ENCODE results near the gene GREB1. TPM values are rescaled to one million over a fixed set of nuclear protein-coding genes. Genes with fewer than 3 reads are reported as not detected.
A peak's percentile ranks its signal among the peaks of the same experiment; 100 is the strongest.

GREB1 gene
- total RNA-seq, 2 experiments from 2014 or later = 0.10 to 0.29 TPM

DNA sequence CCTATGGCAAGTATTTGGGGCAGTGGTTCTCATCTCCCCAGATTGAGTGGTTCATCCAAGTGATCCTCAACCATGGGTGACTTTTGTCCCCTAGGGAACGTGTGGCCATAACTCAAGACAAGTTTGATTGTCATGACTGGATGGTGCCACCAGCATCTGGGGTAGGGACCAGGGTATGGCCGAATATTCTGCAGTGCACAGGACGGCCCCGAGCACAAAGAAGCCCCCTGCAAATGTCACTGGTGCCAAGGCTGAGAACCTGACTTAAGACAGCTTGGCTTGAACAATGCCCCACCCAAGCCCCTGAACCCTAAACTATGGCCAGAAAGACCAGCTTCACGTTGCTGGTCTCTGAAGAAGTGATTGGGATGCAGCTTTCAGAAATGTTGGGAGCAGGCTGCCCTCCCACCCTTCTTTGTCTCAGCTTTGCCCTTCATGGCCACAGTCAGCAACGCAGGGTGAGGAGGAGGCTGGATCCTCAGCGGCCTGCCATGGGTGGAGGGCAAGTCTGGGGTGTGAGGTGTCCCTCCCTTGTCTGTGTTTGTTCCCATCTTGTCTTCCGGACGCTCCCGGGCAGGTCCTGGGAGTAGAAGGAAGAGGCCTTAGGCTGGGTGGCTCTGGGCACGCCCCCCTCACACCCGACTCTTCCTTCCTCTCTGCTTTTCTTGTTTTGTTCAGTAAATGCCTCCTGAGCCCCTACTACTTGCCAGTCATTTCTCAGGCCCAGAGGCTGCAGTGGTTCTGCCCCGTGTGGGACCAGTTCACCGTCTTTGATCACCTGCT is 43.4 kb downstream of the GREB1 start:
- Mint-ChIP-seq H3K36me3 (ENCODE audit: low read depth) (no peaks in the 10 kb centered on the region), H3K4me1 (no peaks in the 10 kb centered on the region), H3K27me3 (no peaks in the 10 kb centered on the region), H3K9me3 (no peaks in the 10 kb centered on the region), H3K27ac (no peak overlapping the region), H3K4me3 (no peak overlapping the region)
- POLR2A ChIA-PET = no interaction called here
- no peak for DNase-seq
- CTCF ChIA-PET = no interaction called here

DNA sequence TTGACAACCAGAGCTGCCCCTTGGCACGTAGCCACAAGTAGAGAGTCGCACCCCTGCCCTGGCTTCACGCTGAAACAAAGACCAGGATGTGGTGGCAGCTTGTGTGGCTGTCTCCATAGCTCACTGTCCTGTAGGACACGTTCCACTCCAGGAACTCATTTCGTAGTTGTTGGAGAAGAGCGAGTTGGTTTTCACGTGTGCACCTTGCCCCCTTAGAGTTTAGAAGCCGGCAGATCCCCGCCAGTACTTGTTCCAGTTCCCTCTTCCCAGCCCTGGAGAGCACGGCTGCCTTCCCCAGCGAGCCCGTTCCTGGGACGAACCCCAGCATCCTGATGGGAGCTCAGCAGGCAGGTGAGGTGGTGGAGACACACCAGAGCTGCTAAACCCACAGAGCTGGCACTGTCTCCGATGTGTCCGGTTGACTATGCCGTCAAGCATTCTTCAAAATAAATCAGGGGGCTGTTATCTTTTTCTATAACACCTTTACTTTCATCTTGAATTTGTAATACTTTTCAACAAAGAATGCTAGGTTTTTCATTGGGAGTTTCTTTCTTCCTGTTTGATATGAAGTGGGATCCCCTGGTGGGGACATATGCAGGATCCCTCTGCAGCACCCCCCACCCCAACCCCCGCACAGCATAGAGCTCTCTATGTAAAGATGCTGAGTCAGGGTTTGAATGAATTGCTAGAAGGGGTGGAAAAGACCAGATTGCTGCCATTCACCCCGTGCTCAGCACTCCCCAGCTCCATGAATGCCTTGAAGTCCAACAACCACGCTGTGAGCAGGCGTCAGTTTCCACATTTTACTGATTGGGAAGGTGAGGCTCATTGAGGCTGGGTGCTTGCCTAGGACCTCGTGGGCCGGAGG is 44.5 kb downstream of the GREB1 start:
- no peak for DNase-seq
- no peak overlapping the region for H3K4me3 Mint-ChIP-seq
- no peaks in the 10 kb centered on the region for H3K9me3 Mint-ChIP-seq
- no peaks in the 10 kb centered on the region for H3K36me3 Mint-ChIP-seq (ENCODE audit: low read depth)
- no peak overlapping the region for H3K27ac Mint-ChIP-seq
- no peaks in the 10 kb centered on the region for H3K27me3 Mint-ChIP-seq
- ChIA-PET CTCF (no interaction called here), POLR2A (no interaction called here)
- no peaks in the 10 kb centered on the region for H3K4me1 Mint-ChIP-seq

DNA sequence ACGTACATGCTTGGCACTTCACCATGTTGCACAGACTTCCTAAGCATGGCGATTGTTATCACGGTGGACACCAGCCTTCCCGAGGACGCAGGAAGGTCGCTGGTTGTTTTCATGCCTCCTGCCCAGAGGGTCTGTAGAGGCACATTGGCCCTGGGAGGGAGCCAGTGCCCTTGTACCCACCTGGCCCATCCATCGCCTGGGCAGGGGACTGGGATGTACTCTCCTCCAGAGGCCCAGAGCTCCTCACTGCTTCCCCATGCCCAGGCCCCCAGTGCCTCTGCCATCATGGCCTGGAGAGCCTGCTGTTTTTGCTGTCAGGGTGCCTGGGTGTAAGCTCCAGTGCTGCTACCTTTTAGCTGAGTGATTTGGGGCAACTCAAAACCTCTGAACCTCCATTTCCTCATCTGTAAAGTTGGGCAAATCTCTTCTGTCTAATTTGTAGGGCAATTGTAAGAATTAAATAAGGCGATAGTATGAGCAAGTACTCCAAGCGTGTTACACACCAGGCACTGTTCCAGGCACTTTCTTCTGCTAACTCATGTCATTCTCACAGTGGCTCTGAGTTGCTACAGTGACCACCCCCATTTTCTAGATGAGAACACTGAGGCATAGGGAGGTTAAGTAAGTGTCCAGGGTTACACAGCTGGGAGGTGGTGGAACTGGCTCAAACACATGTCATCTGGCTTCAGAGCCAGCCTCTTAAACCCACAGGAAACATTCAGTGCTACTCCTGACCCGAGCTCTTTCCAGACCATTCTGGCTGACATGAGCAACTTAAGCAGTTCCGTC is 45.3 kb downstream of the GREB1 start:
- no peak overlapping the region for H3K27ac Mint-ChIP-seq
- ChIA-PET POLR2A (no interaction called here), CTCF (no interaction called here)
- no peak for DNase-seq
- H3K9me3 Mint-ChIP-seq = no peaks in the 10 kb centered on the region
- H3K27me3 Mint-ChIP-seq = no peaks in the 10 kb centered on the region
- peaks cover 2% of the 10 kb centered on the region for H3K4me1 Mint-ChIP-seq
- H3K4me3 Mint-ChIP-seq = no peak overlapping the region
- no peaks in the 10 kb centered on the region for H3K36me3 Mint-ChIP-seq (ENCODE audit: low read depth)

DNA sequence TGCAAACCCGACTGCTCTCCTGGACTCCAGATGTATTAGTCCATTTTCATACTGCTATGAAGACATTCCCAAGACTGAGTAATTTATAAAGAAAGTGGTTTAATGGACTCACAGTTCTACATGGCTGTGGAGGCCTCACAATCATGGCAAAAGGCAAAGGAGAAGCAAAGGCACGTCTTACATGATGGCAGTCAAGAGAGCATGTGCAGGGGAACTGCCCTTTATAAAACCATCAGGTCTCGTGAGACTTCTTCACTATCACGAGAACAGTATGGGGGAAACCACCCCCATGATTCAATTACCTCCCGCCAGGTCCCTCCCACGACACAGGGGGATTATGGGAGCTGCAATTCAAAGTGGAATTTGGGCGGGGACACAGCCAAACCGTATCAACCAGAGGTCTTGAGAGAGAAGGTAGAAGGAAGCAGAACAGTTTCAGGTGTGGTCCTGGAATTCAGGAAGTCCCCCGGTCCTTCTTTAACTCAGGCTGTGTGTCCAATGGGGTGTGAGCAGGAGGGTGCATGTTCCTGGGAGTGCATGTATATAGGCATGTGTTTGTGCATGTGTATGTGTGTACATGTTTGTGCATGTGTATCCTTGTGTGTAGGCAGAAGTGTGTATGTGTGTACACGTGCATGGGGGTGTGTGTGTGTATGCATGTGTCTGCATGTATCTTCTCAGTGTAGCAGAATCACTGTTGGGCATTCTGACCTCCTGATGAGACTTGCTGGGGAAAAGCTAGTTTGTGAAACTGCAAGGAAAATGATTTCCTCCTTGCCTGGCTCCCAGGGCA is 46.2 kb downstream of the GREB1 start:
- CTCF ChIA-PET = interaction anchor here (0.6 to 3.0 kb wide), 3 partner anchors 13 to 242 kb away, joined by 3 to 9 read pairs (median 3); no protein-coding TSS in a partner anchor
- Mint-ChIP-seq H3K27ac (no peak overlapping the region), H3K36me3 (ENCODE audit: low read depth) (no peaks in the 10 kb centered on the region), H3K4me1 (peaks cover 3% of the 10 kb centered on the region), H3K9me3 (no peaks in the 10 kb centered on the region), H3K4me3 (no peak overlapping the region), H3K27me3 (no peaks in the 10 kb centered on the region)
- DNase-seq = no peak
- POLR2A ChIA-PET = no interaction called here

DNA sequence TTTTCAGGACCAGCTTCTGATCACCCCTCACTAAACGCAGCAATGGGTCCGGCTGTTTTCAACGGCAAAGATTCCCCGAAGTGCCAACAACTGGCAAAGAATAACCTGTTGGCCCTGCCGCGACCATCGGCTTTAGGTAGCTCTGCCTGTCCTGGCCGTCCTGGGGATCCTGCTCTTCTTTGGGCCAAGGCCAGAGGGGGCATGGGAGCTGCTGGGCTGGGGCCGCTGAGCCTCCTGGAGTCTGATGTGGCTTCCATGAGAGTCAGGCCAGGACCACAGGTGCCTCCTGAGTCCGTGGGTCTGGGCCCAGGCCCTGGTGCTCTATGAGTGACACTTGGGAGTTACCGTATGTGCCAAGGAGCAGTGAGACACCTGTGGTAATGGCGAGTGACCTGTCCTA is 46.9 kb downstream of the GREB1 start:
- Mint-ChIP-seq H3K36me3 (ENCODE audit: low read depth) (no peaks in the 10 kb centered on the region), H3K4me3 (no peak overlapping the region), H3K27me3 (no peaks in the 10 kb centered on the region), H3K27ac (no peak overlapping the region), H3K4me1 (peaks cover 3% of the 10 kb centered on the region), H3K9me3 (no peaks in the 10 kb centered on the region)
- no peak for DNase-seq
- POLR2A ChIA-PET = no interaction called here
- CTCF ChIA-PET = interaction anchor here (0.6 to 3.0 kb wide), 4 partner anchors 13 to 242 kb away, joined by 3 to 9 read pairs (median 3); no protein-coding TSS in a partner anchor

DNA sequence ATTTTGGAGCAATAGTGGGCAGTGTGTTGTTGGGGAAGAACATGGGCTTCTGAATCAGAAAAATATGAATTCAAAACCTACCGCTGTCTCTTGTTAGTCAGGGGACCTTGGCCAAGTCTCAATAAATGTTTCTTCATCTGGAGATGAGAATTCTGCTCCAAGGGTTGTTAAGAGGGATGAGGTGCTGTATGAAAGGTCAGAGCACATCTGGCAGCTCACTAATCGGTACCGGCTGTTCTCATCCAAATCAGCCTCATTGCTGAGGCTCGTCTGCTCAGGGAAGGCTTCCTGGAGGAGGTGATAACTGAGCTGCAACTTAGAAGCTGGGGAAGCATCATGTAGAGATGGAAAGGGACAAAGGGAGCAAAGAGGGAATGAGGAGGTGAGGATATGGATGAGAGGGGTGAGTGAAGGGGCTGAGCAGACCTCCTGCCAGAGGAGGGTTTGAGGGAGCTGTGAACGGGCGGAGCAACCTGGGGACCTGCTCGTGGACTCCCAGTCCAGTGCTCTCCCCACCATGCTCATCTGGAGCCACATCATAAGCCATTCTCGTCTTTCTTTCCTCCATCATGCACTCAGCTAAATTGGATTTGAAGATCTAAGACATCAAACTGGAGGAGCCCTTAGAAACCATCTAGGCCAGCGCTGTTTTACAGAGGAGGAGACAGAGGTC is 47.4 kb downstream of the GREB1 start:
- Mint-ChIP-seq H3K27ac (no peak overlapping the region), H3K4me3 (no peak overlapping the region), H3K27me3 (no peaks in the 10 kb centered on the region), H3K36me3 (ENCODE audit: low read depth) (no peaks in the 10 kb centered on the region), H3K4me1 (peaks cover 3% of the 10 kb centered on the region), H3K9me3 (no peaks in the 10 kb centered on the region)
- ChIA-PET CTCF (interaction anchor here (0.7 to 3.6 kb wide), 4 partner anchors 11 to 114 kb away, joined by 3 to 15 read pairs (median 6); no protein-coding TSS in a partner anchor), POLR2A (no interaction called here)
- DNase-seq = no peak

DNA sequence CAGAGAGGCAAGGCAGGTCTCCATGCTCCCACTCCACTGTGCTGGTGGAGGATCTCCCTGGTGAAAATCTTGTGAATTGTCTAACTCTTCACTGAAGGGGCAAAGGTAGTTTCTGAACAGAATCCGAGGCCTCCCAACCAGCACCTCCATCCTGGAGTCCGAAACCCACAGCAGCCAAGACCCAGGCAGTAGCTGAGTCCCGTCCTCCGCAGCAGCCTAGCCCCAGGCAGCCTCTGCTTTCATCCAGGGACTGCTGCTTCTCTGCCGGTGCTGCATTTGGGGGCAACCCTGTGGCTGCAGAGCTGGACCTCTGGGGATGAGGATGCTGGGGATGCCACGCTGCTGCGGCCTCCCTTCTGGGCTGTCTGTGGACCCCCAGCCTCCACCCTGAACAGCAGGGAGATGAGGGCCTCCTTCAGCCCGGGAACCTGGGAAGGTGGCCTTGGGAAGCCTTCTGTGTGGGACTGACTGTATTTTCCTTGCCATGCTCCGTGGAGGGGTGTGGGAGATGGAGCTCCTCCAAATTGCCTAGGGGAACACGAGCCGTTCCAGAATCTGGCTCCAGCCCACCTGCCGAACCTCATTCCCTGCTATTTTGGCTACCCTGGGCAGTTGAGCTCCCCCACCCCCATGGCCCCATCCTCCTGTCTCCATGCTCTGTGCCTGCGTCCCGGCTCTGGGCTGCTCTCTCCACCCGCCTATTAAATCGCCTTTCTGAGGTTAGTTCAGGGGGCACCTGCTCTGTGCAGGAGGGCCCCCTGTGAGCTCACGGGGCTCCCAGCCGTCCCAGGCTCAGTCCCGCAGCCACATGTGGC is 48.2 kb downstream of the GREB1 start:
- Mint-ChIP-seq H3K4me3 (no peak overlapping the region), H3K27ac (no peak overlapping the region), H3K4me1 (peaks cover 3% of the 10 kb centered on the region), H3K36me3 (ENCODE audit: low read depth) (no peaks in the 10 kb centered on the region), H3K9me3 (no peaks in the 10 kb centered on the region), H3K27me3 (no peaks in the 10 kb centered on the region)
- ChIA-PET POLR2A (no interaction called here), CTCF (interaction anchor here (0.8 to 4.9 kb wide), 11 partner anchors 11 to 451 kb away, joined by 3 to 58 read pairs (median 4); a partner anchor contains a TSS)
- DNase-seq = no peak

DNA sequence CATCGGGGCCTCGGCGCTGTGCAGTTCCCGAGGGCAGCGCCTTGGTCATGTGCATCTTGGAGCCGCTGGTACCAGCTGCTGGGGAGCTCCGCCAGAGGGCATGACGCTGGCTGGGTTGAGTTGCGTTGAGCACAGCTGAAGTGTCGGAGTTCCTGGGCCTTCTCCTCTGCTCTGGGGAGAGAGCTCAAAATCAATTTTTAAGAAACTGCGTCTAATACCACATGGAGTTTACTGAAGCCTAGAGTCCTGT is 48.7 kb downstream of the GREB1 start:
- no peaks in the 10 kb centered on the region for H3K27me3 Mint-ChIP-seq

DNA sequence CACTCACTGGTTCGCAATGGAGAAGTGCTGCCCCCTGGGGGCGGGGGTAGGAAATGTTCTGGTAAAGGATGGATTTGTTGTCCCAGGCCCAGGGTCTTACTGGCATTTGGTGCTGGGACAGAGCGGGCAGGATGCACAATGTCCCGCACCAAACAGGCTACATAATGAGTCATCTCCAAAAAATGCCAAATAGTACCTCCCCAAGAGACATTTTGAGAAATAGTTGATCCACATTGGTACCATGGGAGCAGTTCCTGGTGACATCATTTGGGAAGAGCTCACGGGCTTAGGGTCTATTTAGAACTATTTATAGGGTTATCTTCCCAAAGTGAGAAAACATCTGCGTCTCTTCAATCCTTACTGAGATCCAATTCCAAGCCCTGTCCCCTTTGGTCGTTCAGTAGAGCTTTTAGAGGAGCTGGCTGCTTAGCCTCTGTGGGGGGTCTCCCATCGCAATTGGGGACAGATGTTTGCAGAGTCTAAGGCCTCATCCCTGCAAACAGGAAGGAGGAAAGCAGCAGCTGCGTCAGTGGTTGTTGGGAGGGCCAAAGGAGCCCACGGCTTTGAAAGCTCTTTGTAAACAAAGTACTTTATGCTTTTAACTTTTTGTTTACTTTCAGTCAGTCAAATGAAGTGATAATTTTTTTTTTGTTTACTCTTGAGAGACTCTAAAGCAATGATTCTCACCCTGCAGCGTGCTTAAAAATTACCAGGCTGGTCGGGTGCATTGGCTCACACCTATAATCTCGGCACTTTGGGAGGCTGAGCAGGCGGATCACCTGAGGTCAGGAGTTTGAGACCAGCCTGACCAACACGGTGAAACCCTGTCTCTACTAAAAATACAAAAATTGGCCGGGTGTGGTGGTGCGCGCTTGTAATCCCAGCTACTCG is 49.3 kb downstream of the GREB1 start:
- POLR2A ChIA-PET = no interaction called here
- Mint-ChIP-seq H3K27me3 (no peaks in the 10 kb centered on the region), H3K27ac (no peak overlapping the region), H3K36me3 (ENCODE audit: low read depth) (no peaks in the 10 kb centered on the region), H3K9me3 (no peaks in the 10 kb centered on the region), H3K4me3 (no peak overlapping the region), H3K4me1 (peaks cover 3% of the 10 kb centered on the region)
- DNase-seq = peak; percentile 61
- CTCF ChIA-PET = interaction anchor here (1.1 to 4.9 kb wide), 13 partner anchors 10 to 452 kb away, joined by 3 to 58 read pairs (median 4); a partner anchor contains a TSS

More for the DNA sequence above, 48.7 kb downstream of the GREB1 start:
- H3K27ac Mint-ChIP-seq = no peak overlapping the region
- no peak overlapping the region for H3K4me3 Mint-ChIP-seq
- peaks cover 3% of the 10 kb centered on the region for H3K4me1 Mint-ChIP-seq
- no peaks in the 10 kb centered on the region for H3K36me3 Mint-ChIP-seq (ENCODE audit: low read depth)
- CTCF ChIA-PET = interaction anchor here (0.8 to 4.9 kb wide), 11 partner anchors 10 to 451 kb away, joined by 3 to 58 read pairs (median 4); a partner anchor contains a TSS
- no peak for DNase-seq
- POLR2A ChIA-PET = no interaction called here
- H3K9me3 Mint-ChIP-seq = no peaks in the 10 kb centered on the region

DNA sequence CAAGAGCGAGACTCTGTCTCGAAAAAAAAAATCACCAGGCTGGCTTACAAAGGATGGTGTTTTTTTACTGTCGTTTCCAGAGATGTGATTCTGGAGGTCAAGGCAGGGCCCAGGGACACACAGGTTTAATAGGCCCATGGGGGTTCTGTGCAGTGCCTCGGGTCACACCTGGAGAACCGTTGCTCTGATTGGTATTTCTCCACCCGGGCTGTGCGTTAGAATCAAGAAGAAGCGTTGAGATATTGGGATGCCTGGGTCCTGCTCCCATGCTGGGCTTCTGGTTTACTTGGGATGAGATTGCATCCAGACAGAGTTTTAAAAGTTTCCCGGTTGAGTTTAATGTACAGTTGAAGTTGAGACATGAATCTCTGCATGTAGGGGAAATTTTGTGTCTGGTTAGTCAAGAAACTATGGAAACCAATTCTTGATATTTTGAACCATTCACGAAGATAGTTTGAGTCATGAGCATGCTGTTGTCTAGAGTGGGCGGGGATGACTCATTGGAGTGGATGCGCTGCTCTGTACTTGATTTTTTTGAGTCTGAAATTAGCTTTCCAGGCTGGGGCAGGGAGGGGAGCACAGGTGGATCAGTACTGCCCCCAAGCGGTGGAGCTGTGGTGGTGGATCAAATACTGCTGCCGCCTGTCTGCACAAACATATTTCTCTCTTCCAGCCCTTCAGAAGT is 50.1 kb downstream of the GREB1 start:
- no peak overlapping the region for H3K27ac Mint-ChIP-seq
- POLR2A ChIA-PET = interaction anchor here (0.6 kb wide), 1 partner anchor 15 kb away, joined by 3 read pairs; no protein-coding TSS in a partner anchor

More for the DNA sequence above, 50.1 kb downstream of the GREB1 start:
- Mint-ChIP-seq H3K9me3 (no peaks in the 10 kb centered on the region), H3K4me3 (no peak overlapping the region), H3K27me3 (no peaks in the 10 kb centered on the region), H3K36me3 (ENCODE audit: low read depth) (no peaks in the 10 kb centered on the region), H3K4me1 (peaks cover 3% of the 10 kb centered on the region)
- CTCF ChIA-PET = interaction anchor here (0.6 to 4.9 kb wide), 26 partner anchors 9 to 751 kb away, joined by 3 to 58 read pairs (median 4); partner anchors contain the start of gene ROCK2
- peak; percentile 67 for DNase-seq
